OCI-LY1 (cell line): ENCODE measurements around the gene AUH.

Experiments
- H2AFZ ChIP-seq: fragments of 200-600 bp; sonication (generic), shearing (Covaris generic); 2 replicates; pipeline ENCODE4 v1.6.0; 2014; ENCODE audit warnings: antibody characterized with exemption, mild to moderate bottlenecking, low read length
- H3F3A ChIP-seq: fragments of 200-600 bp; sonication (generic), shearing (Covaris generic); 2 replicates; pipeline ENCODE4 v1.6.0; 2014; ENCODE audit warnings: mild to moderate bottlenecking, antibody characterized with exemption, low read length, moderate library complexity; ENCODE audit not compliant: insufficient read depth
- H3K27ac ChIP-seq: fragments of 200-600 bp; sonication (generic); 2 replicates; pipeline ENCODE4 v1.5.1; 2014; ENCODE audit warnings: low read length, mixed run types, mild to moderate bottlenecking, low read depth; ENCODE audit not compliant: poor library complexity, severe bottlenecking
- H3K27me3 ChIP-seq: fragments of 200-600 bp; sonication (generic); 2 replicates; pipeline ENCODE4 v1.6.0; 2014; ENCODE audit warnings: antibody characterized with exemption, mild to moderate bottlenecking, low read length, moderate library complexity; ENCODE audit not compliant: insufficient read depth
- H3K36me3 ChIP-seq: fragments of 200-600 bp; sonication (generic); 2 replicates; pipeline ENCODE4 v1.6.1; 2014; ENCODE audit warnings: mild to moderate bottlenecking, antibody characterized with exemption, low read length, moderate library complexity, mixed read lengths; ENCODE audit not compliant: insufficient read depth
- H3K4me1 ChIP-seq: fragments of 200-600 bp; sonication (generic); 2 replicates; pipeline ENCODE4 v1.5.1; 2014; ENCODE audit warnings: mild to moderate bottlenecking, low read length, moderate library complexity; ENCODE audit not compliant: insufficient read depth, severe bottlenecking
- H3K4me2 ChIP-seq: fragments of 200-600 bp; sonication (generic), shearing (Covaris generic); 2 replicates; pipeline ENCODE4 v1.6.1; 2014; ENCODE audit warnings: low read length
- H3K4me3 ChIP-seq: fragments of 200-600 bp; sonication (generic); 2 replicates; pipeline ENCODE4 v1.5.1; 2014; ENCODE audit warnings: low read length, low read depth, mild to moderate bottlenecking, mixed read lengths; ENCODE audit not compliant: poor library complexity, severe bottlenecking
- H3K79me2 ChIP-seq: fragments of 200-600 bp; shearing (Covaris generic); 2 replicates; pipeline ENCODE4 v1.6.1; 2016; ENCODE audit warnings: mixed run types, low read length, mixed read lengths; ENCODE audit not compliant: insufficient read depth
- H3K9ac ChIP-seq: fragments of 200-600 bp; sonication (generic), shearing (Covaris generic); 2 replicates; pipeline ENCODE4 v1.6.1; 2014; ENCODE audit warnings: mild to moderate bottlenecking, low read length, mixed read lengths
- H3K9me2 ChIP-seq: fragments of 200-600 bp; sonication (generic), shearing (Covaris generic); 2 replicates; pipeline ENCODE4 v1.6.1; 2014; ENCODE audit warnings: low read depth, mild to moderate bottlenecking, low read length, mixed read lengths
- H3K9me3 ChIP-seq: fragments of 200-600 bp; shearing (Covaris generic); 2 replicates; pipeline ENCODE4 v1.6.1; 2014; ENCODE audit warnings: low read length, mixed read lengths
- H4K20me1 ChIP-seq: fragments of 200-600 bp; sonication (generic), shearing (Covaris generic); 2 replicates; pipeline ENCODE4 v1.6.0; 2016; ENCODE audit warnings: mild to moderate bottlenecking, low read length; ENCODE audit not compliant: insufficient read depth
- EZH2 ChIP-seq: fragments of 200-600 bp; sonication (generic), shearing (Covaris generic); IDR thresholded peaks from 2 replicates; pipeline ENCODE4 v1.8.0; 2017; ENCODE audit warnings: borderline replicate concordance, mixed run types, mild to moderate bottlenecking, antibody characterized with exemption, low read length, moderate library complexity, mixed read lengths
- TF ChIP-seq, protein P1 (sequence below): fragments of 200-600 bp; sonication (generic), shearing (Covaris generic); IDR thresholded peaks from 2 replicates; pipeline ENCODE4 v1.5.1; 2017; ENCODE audit warnings: mild to moderate bottlenecking, antibody characterized with exemption, low read length, moderate library complexity, mixed read lengths

AUH gene

DNA sequence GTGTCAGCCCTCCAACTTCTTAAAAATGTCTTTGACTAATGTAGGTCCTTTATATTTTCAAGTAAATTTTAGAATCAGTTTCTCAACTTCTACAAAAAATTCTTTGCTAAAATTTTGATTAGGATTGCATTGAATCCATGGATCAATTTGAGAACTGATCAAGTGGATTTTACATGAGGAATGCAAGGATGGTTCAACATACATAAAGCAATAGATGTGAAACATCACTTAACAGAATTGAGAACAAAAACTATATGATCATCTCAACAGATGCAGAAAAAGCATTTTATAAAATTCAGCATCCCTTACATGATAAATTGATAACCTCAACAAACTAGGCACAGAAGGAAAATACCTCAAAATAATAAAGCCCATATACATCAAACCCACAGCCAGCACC lies 190.8 kb downstream of the AUH start:
- no peak overlapping the region for H2AFZ ChIP-seq
- H3K79me2 ChIP-seq: no peaks in the 10 kb centered on the region
- H3K9me2 ChIP-seq: no peaks in the 10 kb centered on the region
- no peak overlapping the region for H3K27ac ChIP-seq
- no peaks in the 10 kb centered on the region for H3F3A ChIP-seq
- no peaks in the 10 kb centered on the region for H3K27me3 ChIP-seq
- no peak overlapping the region for H3K9ac ChIP-seq
- H3K4me2 ChIP-seq: no peak overlapping the region
- no peaks in the 10 kb centered on the region for H3K36me3 ChIP-seq
- H3K9me3 ChIP-seq: peaks cover 6% of the 10 kb centered on the region
- TF ChIP-seq, protein P1, sequence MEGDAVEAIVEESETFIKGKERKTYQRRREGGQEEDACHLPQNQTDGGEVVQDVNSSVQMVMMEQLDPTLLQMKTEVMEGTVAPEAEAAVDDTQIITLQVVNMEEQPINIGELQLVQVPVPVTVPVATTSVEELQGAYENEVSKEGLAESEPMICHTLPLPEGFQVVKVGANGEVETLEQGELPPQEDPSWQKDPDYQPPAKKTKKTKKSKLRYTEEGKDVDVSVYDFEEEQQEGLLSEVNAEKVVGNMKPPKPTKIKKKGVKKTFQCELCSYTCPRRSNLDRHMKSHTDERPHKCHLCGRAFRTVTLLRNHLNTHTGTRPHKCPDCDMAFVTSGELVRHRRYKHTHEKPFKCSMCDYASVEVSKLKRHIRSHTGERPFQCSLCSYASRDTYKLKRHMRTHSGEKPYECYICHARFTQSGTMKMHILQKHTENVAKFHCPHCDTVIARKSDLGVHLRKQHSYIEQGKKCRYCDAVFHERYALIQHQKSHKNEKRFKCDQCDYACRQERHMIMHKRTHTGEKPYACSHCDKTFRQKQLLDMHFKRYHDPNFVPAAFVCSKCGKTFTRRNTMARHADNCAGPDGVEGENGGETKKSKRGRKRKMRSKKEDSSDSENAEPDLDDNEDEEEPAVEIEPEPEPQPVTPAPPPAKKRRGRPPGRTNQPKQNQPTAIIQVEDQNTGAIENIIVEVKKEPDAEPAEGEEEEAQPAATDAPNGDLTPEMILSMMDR: no peak
- TF ChIP-seq EZH2: no peak
- H4K20me1 ChIP-seq: no peaks in the 10 kb centered on the region
- H3K4me1 ChIP-seq: no peaks in the 10 kb centered on the region
- H3K4me3 ChIP-seq: no peak overlapping the region

DNA sequence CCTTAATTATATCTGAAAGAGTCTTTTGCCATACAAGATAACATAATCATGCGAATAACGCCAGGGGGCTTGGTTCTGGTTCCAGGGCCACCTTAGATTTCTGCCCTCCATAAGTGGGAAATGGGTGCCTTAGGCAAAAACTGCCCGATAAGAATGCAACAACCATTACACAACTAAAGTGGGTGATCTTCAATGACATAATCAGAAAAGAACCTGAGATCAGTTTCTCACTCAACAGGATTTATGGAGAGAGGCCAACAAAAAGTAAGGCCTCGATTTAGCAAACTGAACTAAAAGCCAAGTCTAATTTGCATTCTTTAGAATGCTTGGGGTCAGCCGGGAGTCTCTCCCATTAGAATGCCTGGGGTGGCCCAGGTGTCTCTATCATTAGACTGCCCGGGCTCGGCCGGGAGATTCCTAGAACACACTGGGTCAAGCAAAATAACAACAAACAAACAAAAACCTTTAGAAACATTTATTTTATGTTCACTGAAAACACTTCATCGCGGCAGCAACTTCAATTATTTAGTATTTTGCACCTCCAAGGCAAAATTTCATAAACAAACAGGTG lies 194.8 kb downstream of the AUH start:
- Histone ChIP-seq H3K4me2 (no peak overlapping the region), H2AFZ (no peak overlapping the region)

DNA sequence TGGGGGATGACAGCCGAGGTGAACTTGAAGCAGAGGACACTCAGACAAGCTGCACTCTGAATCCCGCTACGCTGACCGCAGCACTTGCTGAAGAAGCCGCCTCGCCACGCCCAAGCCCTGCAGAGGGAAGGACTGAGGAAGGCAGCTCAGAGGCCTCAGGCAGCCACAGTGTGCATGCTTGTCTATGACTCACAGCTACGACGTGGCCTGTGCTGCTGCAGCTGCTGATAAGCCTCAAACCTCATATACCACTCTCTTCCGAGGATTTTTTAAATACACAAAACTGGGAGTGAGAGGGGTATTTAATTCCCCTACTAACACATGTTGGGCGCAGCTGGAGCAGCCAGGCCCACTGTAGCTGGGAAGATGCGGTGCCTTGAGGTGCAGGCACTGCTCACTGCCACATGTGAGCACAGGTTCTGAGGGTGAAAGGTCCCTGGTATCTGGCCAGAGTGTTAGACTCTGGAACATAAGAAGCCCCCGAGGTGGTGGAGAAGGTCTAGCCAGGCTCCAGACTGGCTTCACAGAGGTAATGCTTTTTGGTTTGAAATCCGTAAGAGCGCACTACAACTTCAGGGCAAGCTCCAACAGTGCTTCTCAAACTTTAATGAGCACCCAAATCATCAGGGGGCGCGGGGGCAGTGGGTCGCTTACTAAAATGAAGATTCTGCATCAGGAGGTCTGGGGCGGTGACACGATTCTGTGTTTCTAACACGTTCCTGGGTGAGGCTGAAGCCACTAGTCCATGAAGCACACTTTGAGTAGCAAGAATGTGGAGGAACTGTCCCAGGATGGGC lies 196.8 kb downstream of the AUH start:
- Histone ChIP-seq H2AFZ (no peak overlapping the region), H3K4me2 (no peak overlapping the region), H3K27ac (no peak overlapping the region)

More for the DNA sequence above, 194.8 kb downstream of the AUH start:
- Histone ChIP-seq H3K27me3 (peaks cover 13% of the 10 kb centered on the region), H3K36me3 (no peaks in the 10 kb centered on the region), H3K9ac (no peak overlapping the region), H3K4me3 (no peak overlapping the region), H3F3A (no peaks in the 10 kb centered on the region), H3K9me3 (peaks cover 4% of the 10 kb centered on the region), H3K27ac (no peak overlapping the region), H3K9me2 (no peaks in the 10 kb centered on the region), H4K20me1 (no peaks in the 10 kb centered on the region), H3K79me2 (no peaks in the 10 kb centered on the region), H3K4me1 (no peaks in the 10 kb centered on the region)
- no peak for TF ChIP-seq EZH2
- TF ChIP-seq, protein P1: no peak

More for the DNA sequence above, 196.8 kb downstream of the AUH start:
- no peaks in the 10 kb centered on the region for H3K36me3 ChIP-seq
- H3K27me3 ChIP-seq: peaks cover 13% of the 10 kb centered on the region
- TF ChIP-seq EZH2: no peak
- TF ChIP-seq, protein P1: no peak
- no peaks in the 10 kb centered on the region for H3K9me2 ChIP-seq
- H3K4me1 ChIP-seq: no peaks in the 10 kb centered on the region
- H3K9ac ChIP-seq: no peak overlapping the region
- H3K4me3 ChIP-seq: no peak overlapping the region
- H4K20me1 ChIP-seq: no peaks in the 10 kb centered on the region
- H3K79me2 ChIP-seq: no peaks in the 10 kb centered on the region
- no peaks in the 10 kb centered on the region for H3F3A ChIP-seq
- H3K9me3 ChIP-seq: no peaks in the 10 kb centered on the region
